Sigmoid colon (tissue), 7 donors: Measurements from ENCODE around the gene DIAPH1. TPM values are rescaled to one million over a fixed set of nuclear protein-coding genes. Genes with fewer than 3 reads are reported as not detected.

ENCODE experiments used
- DNase-seq: peaks from one replicate; pipeline ENCODE4 v3.0.0-alpha.2; 2019
- H3K27ac ChIP-seq, 4 donors: fragments of 200-600 bp; sonication (generic); one replicate each; pipeline ENCODE4 v1.5.1; 2016 to 2019; ENCODE audit warnings: mild to moderate bottlenecking in 1 of 4
- H3K27me3 ChIP-seq, 3 donors: fragments of 200-600 bp; sonication (generic); one replicate each; pipeline ENCODE4 v1.5.1; 2019; ENCODE audit warnings: mild to moderate bottlenecking in 1 of 3
- H3K36me3 ChIP-seq, 4 donors: fragments of 200-600 bp; sonication (generic); one replicate each; pipeline ENCODE4 v1.5.1; 2016 to 2019
- H3K4me1 ChIP-seq, 4 donors: fragments of 200-600 bp; sonication (generic); one replicate each; pipeline ENCODE4 v1.5.1; 2017 to 2019
- H3K4me3 ChIP-seq, 4 donors: fragments of 200-600 bp; sonication (generic); one replicate each; pipeline ENCODE4 v1.5.1; 2017 to 2019; ENCODE audit warnings: mild to moderate bottlenecking in 2 of 4, moderate library complexity in 1 of 4
- H3K9me3 ChIP-seq, 4 donors: fragments of 200-600 bp in 3 of 4; sonication (generic) in 3 of 4; one replicate each; pipeline versions ENCODE4 v1.5.1 to v1.6.1; 2013 to 2019
- EP300 ChIP-seq, 4 donors: sonication (generic); formaldehyde crosslinking; IDR thresholded peaks; one replicate each; pipeline ENCODE4 v1.6.1; 2017; ENCODE audit warnings: antibody characterized with exemption in 4 of 4
- POLR2A ChIP-seq, 2 donors: fragments of 450-650 bp; IDR thresholded peaks; one replicate each; pipeline ENCODE4 v1.6.1; 2016; ENCODE audit warnings: antibody characterized with exemption in 2 of 2, mild to moderate bottlenecking in 2 of 2, moderate library complexity in 2 of 2
- POLR2AphosphoS5 ChIP-seq, 4 donors: sonication (generic); formaldehyde crosslinking; IDR thresholded peaks; one replicate each; pipeline ENCODE4 v1.6.1; 2017; ENCODE audit warnings: antibody characterized with exemption in 4 of 4
- WGBS, 2 donors: extraction: QIAGEN DNeasy Blood & Tissue Kit; methylation state at CpG; one replicate each; pipeline ENCODE4 v1.1.7; 2013; 5-methylcytosine and 5-hydroxymethylcytosine counted together
- intact Hi-C: fragments of 100-400 bp; cut with DNase I; formaldehyde crosslinking; loops from one replicate; pipeline ENCODE4 v1.15.1; 2023
- polyA plus RNA-seq, 3 donors: library from polyadenylated mRNA; stranded (reverse); fragments of 200-250 nt; gene quantifications; one replicate each; pipeline ENCODE4 v1.2.3, GENCODE V29; 2013
- total RNA-seq, 4 donors: library from RNA; depleted of rRNA; stranded (reverse); fragments of >200 nt; gene quantifications; one replicate each; pipeline ENCODE4 v1.1.0, GENCODE V29; 2016
- TF ChIP-seq, protein P1 (sequence below), 4 experiments: fragments of 450-650 bp in 3 of 4; fragments of 200-600 bp in 1 of 4; IDR thresholded peaks; one replicate each; pipeline ENCODE4 v1.5.1; 2016 to 2019; ENCODE audit warnings: antibody characterized with exemption in 4 of 4, mild to moderate bottlenecking in 3 of 4, moderate library complexity in 2 of 4
- donor health status: healthy with polysubstance abuse.
- donor health status: Bipolar disorder and iron deficiency.
- donor health status: healthy.

Gene DIAPH1
- total and polyA plus RNA-seq, 7 donors, result 14.4 to 105 (median 26.9) TPM

- no peaks in the 10 kb centered on the region for H3K9me3 ChIP-seq
- H3K4me3 ChIP-seq, result no peak overlapping the region
- H3K27ac ChIP-seq, result peak overlapping the region; percentile 52 to 68 (median 61)
- intact Hi-C loops, result no loop called here
- TF ChIP-seq, protein P1, sequence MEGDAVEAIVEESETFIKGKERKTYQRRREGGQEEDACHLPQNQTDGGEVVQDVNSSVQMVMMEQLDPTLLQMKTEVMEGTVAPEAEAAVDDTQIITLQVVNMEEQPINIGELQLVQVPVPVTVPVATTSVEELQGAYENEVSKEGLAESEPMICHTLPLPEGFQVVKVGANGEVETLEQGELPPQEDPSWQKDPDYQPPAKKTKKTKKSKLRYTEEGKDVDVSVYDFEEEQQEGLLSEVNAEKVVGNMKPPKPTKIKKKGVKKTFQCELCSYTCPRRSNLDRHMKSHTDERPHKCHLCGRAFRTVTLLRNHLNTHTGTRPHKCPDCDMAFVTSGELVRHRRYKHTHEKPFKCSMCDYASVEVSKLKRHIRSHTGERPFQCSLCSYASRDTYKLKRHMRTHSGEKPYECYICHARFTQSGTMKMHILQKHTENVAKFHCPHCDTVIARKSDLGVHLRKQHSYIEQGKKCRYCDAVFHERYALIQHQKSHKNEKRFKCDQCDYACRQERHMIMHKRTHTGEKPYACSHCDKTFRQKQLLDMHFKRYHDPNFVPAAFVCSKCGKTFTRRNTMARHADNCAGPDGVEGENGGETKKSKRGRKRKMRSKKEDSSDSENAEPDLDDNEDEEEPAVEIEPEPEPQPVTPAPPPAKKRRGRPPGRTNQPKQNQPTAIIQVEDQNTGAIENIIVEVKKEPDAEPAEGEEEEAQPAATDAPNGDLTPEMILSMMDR (IDR thresholded peaks at IDR 0.05), result no peak
- TF ChIP-seq EP300 (IDR thresholded peaks at IDR 0.05) (no peak), POLR2AphosphoS5 (IDR thresholded peaks at IDR 0.05) (no peak), POLR2A (IDR thresholded peaks at IDR 0.05) (no peak)
- no peak for DNase-seq
- H3K4me1 ChIP-seq, result peaks cover 0 to 52% (median 28%) of the 10 kb centered on the region in 4 donors
- 81 to 86% methylated on average over 3 of the region's 3 CpGs for WGBS, 2 donors
- H3K27me3 ChIP-seq, result no peaks in the 10 kb centered on the region
- H3K36me3 ChIP-seq, result no peaks in the 10 kb centered on the region
Measured at GRCh38 chr5:141519605-141520565, 98.9 kb downstream of the DIAPH1 start.

GRCh38 chr5:141518618-141519015 lies 100.2 kb downstream of the DIAPH1 start:
- Histone ChIP-seq H3K27me3 (no peaks in the 10 kb centered on the region), H3K4me3 (no peak overlapping the region), H3K36me3 (no peaks in the 10 kb centered on the region), H3K27ac (no peak overlapping the region), H3K9me3 (no peaks in the 10 kb centered on the region), H3K4me1 (peaks cover 0 to 51% (median 31%) of the 10 kb centered on the region in 4 donors)
- intact Hi-C loops, result no loop called here
- TF ChIP-seq, protein P1 (IDR thresholded peaks at IDR 0.05), result no peak
- no peak for TF ChIP-seq POLR2A (IDR thresholded peaks at IDR 0.05)
- WGBS, 2 donors, result 95 to 100% methylated on average over 1 of the region's 1 CpG
- DNase-seq, result no peak

DNA sequence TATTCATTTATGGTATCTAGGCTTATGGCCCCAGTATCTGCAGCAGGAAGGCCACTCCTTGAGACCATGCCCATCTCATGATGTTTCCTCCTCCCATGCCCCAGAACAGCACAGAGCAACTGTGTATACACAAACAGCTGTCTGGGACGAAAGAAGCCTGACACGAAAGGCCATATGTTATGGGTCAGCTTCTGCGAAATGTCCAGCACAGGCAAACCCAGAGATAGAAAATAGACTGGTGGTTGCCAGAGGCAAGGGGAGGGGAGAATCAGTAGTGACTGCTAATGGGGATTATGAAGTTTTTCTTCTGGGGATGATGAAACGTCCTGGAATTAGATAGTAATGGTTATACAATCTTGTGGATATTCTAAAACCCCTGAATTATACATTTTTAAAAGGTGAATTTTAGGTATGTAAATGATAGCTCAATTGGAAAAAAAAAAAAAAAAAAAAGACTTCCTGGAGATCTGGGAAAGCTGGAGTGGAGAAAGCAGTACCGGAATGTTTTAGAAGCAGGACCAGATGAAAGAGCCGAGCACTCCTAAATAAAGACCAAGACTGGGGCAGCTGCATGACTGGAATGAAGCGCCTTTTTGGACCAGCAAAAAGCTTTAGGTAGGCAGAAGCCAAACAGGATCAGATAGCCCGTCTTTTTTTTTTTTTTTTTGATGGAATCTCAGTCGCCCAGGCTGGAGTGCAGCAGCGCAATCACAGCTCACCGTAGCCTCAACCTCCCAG lies 100.8 kb downstream of the DIAPH1 start:
- intact Hi-C loops, result no loop called here
- Histone ChIP-seq H3K9me3 (no peaks in the 10 kb centered on the region), H3K27me3 (no peaks in the 10 kb centered on the region), H3K4me1 (peaks cover 0 to 50% (median 32%) of the 10 kb centered on the region in 4 donors), H3K36me3 (no peaks in the 10 kb centered on the region), H3K27ac (peak overlapping the region in 2 of 4 donors; percentile 2 to 39), H3K4me3 (no peak overlapping the region)
- WGBS, 2 donors, result 88 to 89% methylated on average over 11 of the region's 11 CpGs
- DNase-seq, result no peak
- TF ChIP-seq POLR2AphosphoS5 (IDR thresholded peaks at IDR 0.05), result no peak
- no peak for TF ChIP-seq POLR2A (IDR thresholded peaks at IDR 0.05)
- TF ChIP-seq, protein P1 (IDR thresholded peaks at IDR 0.05), result no peak
- no peak for TF ChIP-seq EP300 (IDR thresholded peaks at IDR 0.05)

DNA sequence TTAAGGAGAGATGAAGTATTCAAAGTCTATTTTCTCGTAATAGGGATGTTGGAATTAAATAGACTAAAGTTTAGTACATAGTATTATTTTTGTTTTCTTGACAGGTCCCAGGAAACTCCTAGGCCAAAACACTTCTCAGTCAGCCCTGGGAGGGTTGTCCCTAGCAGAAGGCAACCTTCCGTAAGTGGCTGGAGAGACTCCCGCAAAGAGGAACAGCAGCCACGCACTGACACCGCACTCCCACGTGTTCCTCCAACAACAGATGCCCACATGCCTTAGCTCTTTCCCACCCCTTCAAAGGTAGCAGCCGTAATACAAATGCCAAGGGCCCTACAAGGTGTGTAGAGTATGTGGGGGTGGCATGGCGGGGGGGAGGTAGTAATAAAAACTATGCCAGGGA lies 101.5 kb downstream of the DIAPH1 start:
- intact Hi-C loops, result no loop called here

More for the DNA sequence above, 101.5 kb downstream of the DIAPH1 start:
- Histone ChIP-seq H3K27me3 (no peaks in the 10 kb centered on the region), H3K4me3 (no peak overlapping the region), H3K9me3 (no peaks in the 10 kb centered on the region), H3K36me3 (no peaks in the 10 kb centered on the region), H3K4me1 (peaks cover 0 to 49% (median 35%) of the 10 kb centered on the region in 4 donors), H3K27ac (peak overlapping the region in 2 of 4 donors; percentile 2 to 39)
- DNase-seq, result no peak
- 90 to 91% methylated on average over 8 of the region's 8 CpGs for WGBS, 2 donors
- TF ChIP-seq EP300 (IDR thresholded peaks at IDR 0.05) (no peak), POLR2A (IDR thresholded peaks at IDR 0.05) (no peak), POLR2AphosphoS5 (IDR thresholded peaks at IDR 0.05) (no peak)
- TF ChIP-seq, protein P1 (IDR thresholded peaks at IDR 0.05), result no peak
